Activated CD4-positive, CD25-positive, alpha-beta regulatory T cell treated with anti-CD3 and anti-CD28 coated beads, Interleukin-2, amount 50 U/mL, for 16 hours (primary cell): ENCODE measurements around the gene USP43.

Experiments used
- DNase-seq: peaks from one replicate; pipeline ENCODE4 v3.0.0-alpha.2; 2020; ENCODE audit warnings: low read depth, low spot score

Gene USP43

GRCh38 chr17:9702914-9703780 is 57.8 kb downstream of the USP43 start:
- DNase-seq, result no peak

GRCh38 chr17:9703781-9704082 is 58.4 kb downstream of the USP43 start:
- DNase-seq, result no peak

GRCh38 chr17:9705745-9706144 is 60.4 kb downstream of the USP43 start:
- DNase-seq, result no peak

GRCh38 chr17:9707948-9708347 is 62.6 kb downstream of the USP43 start:
- DNase-seq, result no peak

GRCh38 chr17:9714801-9715200 is 69.5 kb downstream of the USP43 start:
- DNase-seq, result no peak

GRCh38 chr17:9715503-9716016 is 70.2 kb downstream of the USP43 start:
- DNase-seq, result no peak

GRCh38 chr17:9725575-9725974 is 80.3 kb downstream of the USP43 start:
- no peak for DNase-seq

- no peak for DNase-seq
These were observed 81.0 kb downstream of the USP43 start for GRCh38 chr17:9726291-9726690.

- no peak for DNase-seq
These were observed 82.7 kb downstream of the USP43 start for GRCh38 chr17:9728005-9728404.

GRCh38 chr17:9728564-9728963 is 83.2 kb downstream of the USP43 start:
- DNase-seq, result no peak

- no peak for DNase-seq
These were observed 83.8 kb downstream of the USP43 start for GRCh38 chr17:9729034-9729650.

- no peak for DNase-seq
These were observed 84.6 kb downstream of the USP43 start for GRCh38 chr17:9729735-9730420.

- DNase-seq, result no peak
These were observed 105.2 kb downstream of the USP43 start for GRCh38 chr17:9750524-9750923.

- no peak for DNase-seq
These were observed 109.8 kb downstream of the USP43 start for GRCh38 chr17:9755083-9755482.

GRCh38 chr17:9760266-9760665 is 114.9 kb downstream of the USP43 start:
- no peak for DNase-seq

- no peak for DNase-seq
These were observed 118.3 kb downstream of the USP43 start for GRCh38 chr17:9763643-9764042.

GRCh38 chr17:9765322-9765721 is 120.0 kb downstream of the USP43 start:
- no peak for DNase-seq

- DNase-seq, result no peak
These were observed 121.7 kb downstream of the USP43 start for GRCh38 chr17:9766970-9767369.

GRCh38 chr17:9767432-9767991 is 122.2 kb downstream of the USP43 start:
- DNase-seq, result no peak

GRCh38 chr17:9768381-9768934 is 123.1 kb downstream of the USP43 start:
- DNase-seq, result no peak

GRCh38 chr17:9769036-9769695 is 123.8 kb downstream of the USP43 start:
- DNase-seq, result no peak
